ENCODE measurements around the gene FAM234B. TPM values are rescaled to one million over a fixed set of nuclear protein-coding genes. Genes with fewer than 3 reads are reported as not detected.

Gene FAM234B
- total and polyA plus RNA-seq, 2 of the 8 experiments (the other 6 are each of a cell fraction or from before 2014, with no cell fraction given), result 12.5 to 29.1 TPM

DNA sequence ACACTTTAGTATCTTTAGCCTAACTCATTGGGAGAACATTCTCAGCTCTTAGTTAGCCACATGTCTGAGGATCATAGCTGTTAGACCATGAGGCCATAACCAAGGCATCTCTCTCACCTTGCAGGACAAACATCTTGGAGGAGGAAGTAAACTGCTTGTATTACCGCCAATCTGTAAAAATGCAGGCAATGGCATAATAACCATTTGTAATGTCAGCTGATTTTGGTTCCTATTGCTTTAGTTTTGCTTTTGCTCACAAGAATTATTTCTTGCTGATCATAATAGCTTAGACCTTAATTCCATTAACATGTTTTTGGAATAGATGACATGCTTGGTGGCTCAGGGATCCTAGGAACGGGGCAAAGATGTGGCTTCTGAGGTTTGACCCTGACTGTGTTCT lies 75.6 kb downstream of the FAM234B start (continued):
- TF ChIP-seq, protein P1, sequence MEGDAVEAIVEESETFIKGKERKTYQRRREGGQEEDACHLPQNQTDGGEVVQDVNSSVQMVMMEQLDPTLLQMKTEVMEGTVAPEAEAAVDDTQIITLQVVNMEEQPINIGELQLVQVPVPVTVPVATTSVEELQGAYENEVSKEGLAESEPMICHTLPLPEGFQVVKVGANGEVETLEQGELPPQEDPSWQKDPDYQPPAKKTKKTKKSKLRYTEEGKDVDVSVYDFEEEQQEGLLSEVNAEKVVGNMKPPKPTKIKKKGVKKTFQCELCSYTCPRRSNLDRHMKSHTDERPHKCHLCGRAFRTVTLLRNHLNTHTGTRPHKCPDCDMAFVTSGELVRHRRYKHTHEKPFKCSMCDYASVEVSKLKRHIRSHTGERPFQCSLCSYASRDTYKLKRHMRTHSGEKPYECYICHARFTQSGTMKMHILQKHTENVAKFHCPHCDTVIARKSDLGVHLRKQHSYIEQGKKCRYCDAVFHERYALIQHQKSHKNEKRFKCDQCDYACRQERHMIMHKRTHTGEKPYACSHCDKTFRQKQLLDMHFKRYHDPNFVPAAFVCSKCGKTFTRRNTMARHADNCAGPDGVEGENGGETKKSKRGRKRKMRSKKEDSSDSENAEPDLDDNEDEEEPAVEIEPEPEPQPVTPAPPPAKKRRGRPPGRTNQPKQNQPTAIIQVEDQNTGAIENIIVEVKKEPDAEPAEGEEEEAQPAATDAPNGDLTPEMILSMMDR (IDR thresholded peaks at IDR 0.05; ENCODE audit: control extremely low read depth in 1 of 3, insufficient read depth in 1 of 3, low read depth in 1 of 3, low read length in 3 of 3), result no peak
- TF ChIP-seq SAP30 (IDR thresholded peaks at IDR 0.05; ENCODE audit: insufficient read depth, insufficient replicate concordance, low read length), result no peak
